Measurements from ENCODE around the gene SOS1. TPM values are rescaled to one million over a fixed set of nuclear protein-coding genes. Genes with fewer than 3 reads are reported as not detected.

Gene SOS1
- total and polyA plus RNA-seq, 2 of the 13 experiments (the other 11 are each of a cell fraction or from before 2014, with no cell fraction given): 20.8 to 60.4 TPM

- H3K79me2 ChIP-seq (ENCODE audit: insufficient read depth, low read length): no peaks in the 10 kb centered on the region
- ChIA-PET POLR2A (no interaction called here), CTCF (ENCODE audit: low intra/inter-chr PET ratio, low total read pairs) (no interaction called here)
- WGBS (ENCODE audit: low lambda C conversion rate): 86% methylated on average over 24 of the region's 24 CpGs
- no peak overlapping the region for H3K9ac ChIP-seq (ENCODE audit: insufficient read depth, low read depth, low read length)
- intact Hi-C loops (cut with micrococcal nuclease; ENCODE audit: unreplicated experiment) (no loop called here), in situ Hi-C loops (cut with HindIII; ENCODE audit: extremely low pct_ligation_motif_present, low pct_unique_long_range_greater_than_20kb) (no loop called here)
- H3K27ac ChIP-seq (ENCODE audit: extremely low read length, insufficient read depth, low read length): no peak overlapping the region
- H3K4me1 ChIP-seq (ENCODE audit: insufficient read depth, low read length): peaks cover 7% of the 10 kb centered on the region; the same call in 1 of the 2 replicates
- H3K36me3 ChIP-seq (replicated peaks in 1 of 2; ENCODE audit: control insufficient read depth in 1 of 2, insufficient read depth in 2 of 2, low read length in 2 of 2): no peaks in the 10 kb centered on the region
- H3K4me3 ChIP-seq (replicated peaks in 1 of 3; ENCODE audit: insufficient read depth in 1 of 3, low read depth in 2 of 3, low read length in 3 of 3): no peak overlapping the region
- no peak overlapping the region for H3K4me2 ChIP-seq (ENCODE audit: low read depth, low read length)
- no peaks in the 10 kb centered on the region for H3K27me3 ChIP-seq (ENCODE audit: control insufficient read depth in 1 of 2, insufficient read depth in 2 of 2, low read length in 2 of 2)
- H4K20me1 ChIP-seq (ENCODE audit: insufficient read depth, low read length): no peaks in the 10 kb centered on the region
- no peak overlapping the region for H2AFZ ChIP-seq (ENCODE audit: low read length)
- ATAC-seq (no peak), DNase-seq (ENCODE audit: low spot score) (no peak), FAIRE-seq (no peak)
- no peak for TF ChIP-seq TBX3 (IDR thresholded peaks at IDR 0.05; ENCODE audit: borderline replicate concordance)
- BruUV-seq (replicated peaks): no TSS peak
- no peaks in the 10 kb centered on the region for H3K9me3 ChIP-seq (ENCODE audit: low read length)
Measured at GRCh38 chr2:38959466-38959865, 161.4 kb downstream of the SOS1 start.

- Histone ChIP-seq H3K9ac (ENCODE audit: insufficient read depth, low read depth, low read length) (no peak overlapping the region), H3K9me3 (ENCODE audit: low read length) (no peaks in the 10 kb centered on the region), H3K27me3 (ENCODE audit: control insufficient read depth in 1 of 2, insufficient read depth in 2 of 2, low read length in 2 of 2) (no peaks in the 10 kb centered on the region), H3K4me3 (replicated peaks in 1 of 3; ENCODE audit: insufficient read depth in 1 of 3, low read depth in 2 of 3, low read length in 3 of 3) (no peak overlapping the region), H3K27ac (ENCODE audit: extremely low read length, insufficient read depth, low read length) (no peak overlapping the region), H3K4me1 (ENCODE audit: insufficient read depth, low read length) (peaks cover 7% of the 10 kb centered on the region; the same call in 1 of the 2 replicates), H4K20me1 (ENCODE audit: insufficient read depth, low read length) (no peaks in the 10 kb centered on the region), H2AFZ (ENCODE audit: low read length) (no peak overlapping the region), H3K36me3 (replicated peaks in 1 of 2; ENCODE audit: control insufficient read depth in 1 of 2, insufficient read depth in 2 of 2, low read length in 2 of 2) (no peaks in the 10 kb centered on the region), H3K79me2 (ENCODE audit: insufficient read depth, low read length) (no peaks in the 10 kb centered on the region), H3K4me2 (ENCODE audit: low read depth, low read length) (no peak overlapping the region)
- no peak for TF ChIP-seq MNT (IDR thresholded peaks at IDR 0.05)
- no peak for TF ChIP-seq MLX (CRISPR knock-in tag; IDR thresholded peaks at IDR 0.05)
- TF ChIP-seq ZNF10 (CRISPR knock-in tag; IDR thresholded peaks at IDR 0.05; ENCODE audit: borderline replicate concordance, low read depth): no peak
- TF ChIP-seq KDM3A (CRISPR knock-in tag; IDR thresholded peaks at IDR 0.05; ENCODE audit: low read depth): no peak
- TF ChIP-seq IKZF1 (IDR thresholded peaks at IDR 0.05): no peak
- no peak for TF ChIP-seq HINFP (CRISPR knock-in tag; IDR thresholded peaks at IDR 0.05; ENCODE audit: low read depth)
- TF ChIP-seq BORCS8-MEF2B (CRISPR knock-in tag; IDR thresholded peaks at IDR 0.05): no peak
- no peak for TF ChIP-seq ZNF513 (CRISPR knock-in tag; conservative IDR thresholded peaks at IDR 0.05)
- TF ChIP-seq ELF3 (CRISPR knock-in tag; IDR thresholded peaks at IDR 0.05): no peak
- no peak for TF ChIP-seq ZNF768 (CRISPR knock-in tag; IDR thresholded peaks at IDR 0.05)
- TF ChIP-seq ZKSCAN8 (CRISPR knock-in tag; IDR thresholded peaks at IDR 0.05; ENCODE audit: borderline replicate concordance): no peak
- BruUV-seq (replicated peaks): no TSS peak
- in situ Hi-C loops (cut with HindIII; ENCODE audit: extremely low pct_ligation_motif_present, low pct_unique_long_range_greater_than_20kb) (no loop called here), intact Hi-C loops (cut with micrococcal nuclease; ENCODE audit: unreplicated experiment) (no loop called here)
- POLR2A ChIA-PET: interaction anchor here (0.8 kb wide), 1 partner anchor 9 kb away, joined by 3 read pairs; no protein-coding TSS in a partner anchor
- CTCF ChIA-PET (ENCODE audit: low intra/inter-chr PET ratio, low total read pairs): no interaction called here
- FAIRE-seq (no peak), ATAC-seq (no peak), DNase-seq (ENCODE audit: low spot score) (no peak)
- 63% methylated on average over 5 of the region's 5 CpGs for WGBS (ENCODE audit: low lambda C conversion rate)
Measured at GRCh38 chr2:38957972-38958371, 162.9 kb downstream of the SOS1 start.

Data from HepG2 (cell line).